Vagina (tissue), 2 donors: Measurements from ENCODE around the gene TMEM11.

Experiments
- CTCF ChIP-seq, 3 experiments: fragments of 450-650 bp in 2 of 3; fragments of 200-600 bp in 1 of 3; sonication (generic) in 1 of 3; IDR thresholded peaks; one replicate each; pipeline ENCODE4 v1.5.1; 2017 to 2019; ENCODE audit warnings: antibody characterized with exemption in 3 of 3, mild to moderate bottlenecking in 2 of 3, moderate library complexity in 2 of 3
- POLR2AphosphoS5 ChIP-seq, 2 donors: sonication (generic); formaldehyde crosslinking; IDR thresholded peaks; one replicate each; pipeline ENCODE4 v1.9.0; 2017; ENCODE audit warnings: antibody characterized with exemption in 2 of 2, mild to moderate bottlenecking in 2 of 2, low read depth in 1 of 2; ENCODE audit not compliant: insufficient read depth in 1 of 2

GRCh38 chr17:21168555-21168865, 45.5 kb downstream of the TMEM11 start:
- TF ChIP-seq CTCF (IDR thresholded peaks at IDR 0.05) (no peak), POLR2AphosphoS5 (IDR thresholded peaks at IDR 0.05; ENCODE audit: insufficient read depth in 1 of 2, low read depth in 1 of 2) (no peak)
